HFF-Myc (cell line): ENCODE data around the gene PDP2.
A peak's percentile ranks its signal among the peaks of the same experiment; 100 is the strongest.

ENCODE experiments used
- DNase-seq: peaks from one replicate; pipeline ENCODE4 v3.0.0-alpha.2; 2011; ENCODE audit warnings: low read depth; ENCODE audit errors: extremely low read depth
- H3K4me3 ChIP-seq: replicated peaks from 2 replicates; pipeline ENCODE4 v1.5.1; 2011; ENCODE audit warnings: low read depth, mild to moderate bottlenecking, control low read depth, low read length
- CTCF ChIP-seq: IDR thresholded peaks from 2 replicates; pipeline ENCODE4 v1.5.1; 2012; ENCODE audit warnings: mild to moderate bottlenecking, low read depth, low read length, control low read depth; ENCODE audit errors: missing control alignments

PDP2 gene

DNA sequence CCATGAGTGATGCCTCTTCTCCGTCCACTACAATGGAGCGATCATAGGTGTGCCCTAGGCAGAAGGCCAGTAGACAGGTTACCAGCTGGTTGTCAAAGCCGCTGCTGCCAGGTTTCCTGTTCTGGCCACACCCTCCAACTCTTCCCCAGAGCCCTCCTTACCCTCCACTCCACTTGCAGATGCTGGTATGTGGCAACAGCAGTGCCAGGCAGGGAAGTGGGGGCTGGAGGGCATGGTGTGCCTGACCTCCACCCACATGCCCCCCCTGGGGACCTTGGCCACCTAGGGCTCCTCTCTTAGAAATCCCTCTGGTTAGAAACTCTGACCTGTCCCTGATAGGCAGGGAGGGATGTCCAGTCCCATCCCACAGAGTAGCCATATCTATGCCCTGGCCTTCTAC, 43.6 kb downstream of the PDP2 start:
- TF ChIP-seq CTCF, result no peak
- DNase-seq, result no peak

GRCh38 chr16:66924527-66925321, 44.4 kb downstream of the PDP2 start:
- no peak for TF ChIP-seq CTCF
- peak overlapping the region; percentile 33 for H3K4me3 ChIP-seq
- no peak for DNase-seq

More for the DNA sequence above, 43.6 kb downstream of the PDP2 start:
- no peak overlapping the region for H3K4me3 ChIP-seq

DNA sequence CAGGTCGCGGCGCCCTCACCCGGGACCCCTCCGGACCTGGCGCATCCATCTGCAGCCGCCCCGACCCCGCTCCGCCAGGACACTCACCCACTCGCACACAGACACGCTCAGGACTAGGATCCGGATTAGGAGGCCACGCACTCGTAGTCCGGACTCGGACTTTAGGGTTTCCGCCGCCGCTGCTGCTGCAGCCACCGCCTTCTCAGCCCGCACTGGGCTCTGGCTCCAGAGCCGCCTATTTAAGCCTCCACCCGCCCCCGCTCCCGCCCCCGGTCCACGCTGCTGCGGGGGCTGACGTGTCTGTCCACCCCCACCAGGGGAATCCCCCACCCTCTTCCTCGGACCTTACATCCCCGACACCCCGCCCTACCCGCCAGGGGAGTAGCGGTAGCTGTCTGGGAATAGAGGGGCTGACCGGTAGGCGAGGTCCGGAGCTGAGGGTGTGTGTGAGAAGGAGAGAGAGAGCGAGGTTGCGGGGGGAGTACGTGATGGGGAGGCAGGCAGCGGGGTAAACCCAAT, 45.1 kb downstream of the PDP2 start, which contains the start of gene RRAD:
Gene RRAD, minus strand, starts transcription at position 214 of the 519 bp plus-strand sequence. CDS start 356 bp downstream, outside the sequence.
- no peak for DNase-seq
- peak within 1 kb of the TSS; percentile 33 for H3K4me3 ChIP-seq
- TF ChIP-seq CTCF, result no peak

DNA sequence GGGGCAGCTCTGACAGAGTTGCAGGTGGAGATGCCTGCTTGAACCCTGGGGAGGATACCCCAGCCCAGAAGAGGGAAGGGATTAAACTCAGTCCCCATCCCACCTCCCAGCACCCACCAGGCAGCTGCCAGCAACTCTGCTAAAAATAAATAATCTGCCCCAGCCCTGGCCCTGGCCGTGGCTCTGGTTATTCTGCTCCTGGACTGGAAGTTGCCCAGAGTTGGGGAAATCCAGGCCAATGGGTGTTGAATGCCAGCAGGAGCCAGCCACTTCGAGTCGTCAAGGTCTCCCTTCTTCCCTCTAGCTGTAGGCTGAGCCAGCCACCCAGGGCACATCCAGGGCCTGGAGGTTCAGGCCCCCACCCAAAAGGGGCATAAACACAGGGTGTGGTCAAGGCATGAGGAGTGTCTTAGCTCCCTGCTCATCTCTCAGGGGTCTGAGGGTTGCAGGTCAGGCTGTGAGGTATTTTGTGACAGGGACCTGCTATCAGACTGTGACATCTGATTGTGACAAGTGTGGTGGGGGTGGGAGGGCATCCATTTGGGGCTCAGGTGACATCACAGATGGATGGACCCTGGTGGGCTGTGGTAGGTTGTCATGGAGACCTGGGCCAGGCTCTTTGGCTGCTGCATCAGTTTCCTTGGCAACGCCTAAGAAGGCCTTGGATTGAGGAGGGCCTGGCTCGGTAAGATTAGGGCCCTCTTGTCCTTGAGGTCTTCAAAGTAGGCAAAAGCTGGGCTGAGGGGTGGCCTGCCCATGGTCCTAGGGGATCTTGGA, 46.0 kb downstream of the PDP2 start:
- DNase-seq, result no peak
- no peak overlapping the region for H3K4me3 ChIP-seq
- no peak for TF ChIP-seq CTCF

- no peak for TF ChIP-seq CTCF
- H3K4me3 ChIP-seq, result no peak overlapping the region
- peak; percentile 61 for DNase-seq
Observed at GRCh38 chr16:66926961-66927436, 46.7 kb downstream of the PDP2 start.

- no peak for DNase-seq
- H3K4me3 ChIP-seq, result no peak overlapping the region
- TF ChIP-seq CTCF, result no peak
Observed at GRCh38 chr16:66927918-66928649, 47.8 kb downstream of the PDP2 start.
